Panc1 (cell line): ENCODE data around the gene MDC1.

Experiments used
- CTCF ChIP-seq: fragments of 450-650 bp; IDR thresholded peaks from 2 replicates; pipeline ENCODE4 v1.5.1; 2017; ENCODE audit warnings: mild to moderate bottlenecking
- REST ChIP-seq, 2 experiments: IDR thresholded peaks; 2 replicates each; pipeline ENCODE4 v1.6.1; 2011 to 2012; ENCODE audit warnings: low read depth in 2 of 2, control low read depth in 1 of 2, low read length in 1 of 2, mild to moderate bottlenecking in 1 of 2, moderate library complexity in 1 of 2; ENCODE audit not compliant: insufficient read depth in 1 of 2

DNA sequence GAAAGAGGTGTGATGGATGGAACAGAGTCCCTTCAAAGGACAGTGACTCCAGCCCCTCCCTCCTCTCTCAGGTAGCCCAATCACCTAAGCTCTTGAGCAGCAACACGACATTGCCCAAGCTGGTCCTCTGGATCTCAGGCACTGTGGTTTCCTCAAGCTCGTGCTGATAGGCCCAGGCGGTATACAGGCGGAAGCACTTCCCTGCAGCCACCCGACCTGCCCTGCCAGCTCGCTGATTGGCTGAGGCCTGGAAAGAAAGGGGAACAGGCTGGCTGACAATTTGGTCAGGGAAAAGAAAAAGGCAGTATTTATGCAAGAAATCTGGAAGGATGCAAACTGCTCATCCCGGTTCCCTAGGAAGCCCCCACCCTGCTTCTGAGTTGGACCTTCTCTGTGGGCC is 60.6 kb downstream of the MDC1 start:
- no peak for TF ChIP-seq CTCF
- TF ChIP-seq REST (IDR thresholded peaks at IDR 0.05; ENCODE audit: insufficient read depth in 1 of 2, low read depth in 2 of 2, low read length in 1 of 2): no peak
